GM12872 (cell line): ENCODE measurements around the gene SLC35F4.

Source experiments
- CTCF ChIP-seq: IDR thresholded peaks from 3 replicates; pipeline ENCODE4 v1.5.1; 2011; ENCODE audit warnings: low read depth, mild to moderate bottlenecking, low read length, moderate library complexity; ENCODE audit not compliant: insufficient read depth

SLC35F4 gene

GRCh38 chr14:57526942-57527341 is 338.9 kb downstream of the SLC35F4 start:
- peak; percentile 52; the same call in 2 of the 3 replicates for TF ChIP-seq CTCF

GRCh38 chr14:57519043-57519442 is 346.8 kb downstream of the SLC35F4 start:
- no peak for TF ChIP-seq CTCF
